HCT116 (cell line): Measurements from ENCODE around the gene GRB10. TPM values are rescaled to one million over a fixed set of nuclear protein-coding genes. Genes with fewer than 3 reads are reported as not detected.

Source experiments
- ATAC-seq: fragments of 200-7000 bp; cut with Tn5 transposase; 2 replicates; pipeline ENCODE4 v1.9.1; 2020; ENCODE audit warnings: mild to moderate bottlenecking, moderate library complexity
- BruUV-seq: library from RNA; stranded (reverse); fragments of 400-500 nt; replicated peaks from 2 replicates; lab custom pipeline; 2021; lab: Mats Ljungman, UMichigan
- CTCF ChIA-PET: fragments of 300-600 bp; sonication (Branson Sonifier 250); formaldehyde crosslinking; loops from one replicate; lab custom pipeline; 2021; ENCODE audit warnings: antibody characterized with exemption; lab: Charles Lee
- POLR2A ChIA-PET: fragments of 300-600, 350-600 bp; sonication (Branson Sonifier 250); formaldehyde crosslinking; loops from one replicate; lab custom pipeline; 2021; ENCODE audit warnings: antibody characterized with exemption; lab: Charles Lee
- RAD21 ChIA-PET, 2 experiments: fragments of 300-600 bp; sonication (Branson Sonifier 250); formaldehyde crosslinking; loops; one replicate each; lab custom pipeline; 2023; ENCODE audit warnings: low total read pairs in 2 of 2; ENCODE audit not compliant: uncharacterized antibody in 2 of 2, unreplicated experiment in 2 of 2, low non-redundant PET in 1 of 2; lab: Charles Lee
- DNase-seq: peaks from one replicate; pipeline ENCODE4 v3.0.0-alpha.2; 2010; ENCODE audit warnings: low read depth, low spot score
- H2AFZ ChIP-seq: fragments of 200-600 bp; shearing (Covaris generic), sonication (generic); 2 replicates; pipeline ENCODE4 v1.6.1; 2017; ENCODE audit warnings: low read depth, mixed run types, mixed read lengths, antibody characterized with exemption, low read length; ENCODE audit not compliant: poor library complexity, severe bottlenecking
- H3K27ac ChIP-seq: 2 replicates; pipeline ENCODE4 v1.5.1; 2012; ENCODE audit warnings: low read depth, low read length
- H3K27me3 ChIP-seq: fragments of 200-600 bp; sonication (generic); 2 replicates; pipeline ENCODE4 v1.6.1; 2016; ENCODE audit warnings: mixed run types, low read length, mixed read lengths; ENCODE audit not compliant: insufficient read depth
- H3K36me3 ChIP-seq, 2 experiments: fragments of 200-500 bp in 1 of 2; fragments of 200-600 bp in 1 of 2; sonication (Bioruptor generic) in 1 of 2; sonication (generic) in 1 of 2; 2 replicates each; pipeline versions ENCODE4 v1.5.1 to v1.6.1; 2014 to 2016; ENCODE audit warnings: low read length in 2 of 2, inconsistent platforms in 1 of 2, mixed read lengths in 1 of 2, mixed run types in 1 of 2; ENCODE audit not compliant: insufficient read depth in 2 of 2, control insufficient read depth in 1 of 2
- H3K4me1 ChIP-seq, 2 experiments: fragments of 200-600 bp in 1 of 2; sonication (generic) in 1 of 2; 2 replicates each; pipeline versions ENCODE4 v1.5.1 to v1.6.1; 2012 to 2017; ENCODE audit warnings: low read length in 2 of 2, inconsistent platforms in 1 of 2, mild to moderate bottlenecking in 1 of 2, mixed read lengths in 1 of 2, mixed run types in 1 of 2, moderate library complexity in 1 of 2; ENCODE audit not compliant: insufficient read depth in 2 of 2, control insufficient read depth in 1 of 2
- H3K4me2 ChIP-seq: fragments of 200-600 bp; sonication (generic); 2 replicates; pipeline ENCODE4 v1.6.1; 2017; ENCODE audit warnings: mixed run types, low read length, mixed read lengths
- H3K4me3 ChIP-seq, 2 experiments: fragments of 200-600 bp in 1 of 2; sonication (generic) in 1 of 2; replicated peaks in 1 of 2; 2 replicates each; pipeline ENCODE4 v1.5.1; 2011 to 2016; ENCODE audit warnings: low read length in 2 of 2, control low read depth in 1 of 2, low read depth in 1 of 2, mild to moderate bottlenecking in 1 of 2, mixed read lengths in 1 of 2, mixed run types in 1 of 2
- H3K79me2 ChIP-seq: fragments of 200-600 bp; sonication (generic); 2 replicates; pipeline ENCODE4 v1.6.1; 2017; ENCODE audit warnings: mild to moderate bottlenecking, mixed run types, low read length, moderate library complexity, mixed read lengths; ENCODE audit not compliant: insufficient read depth
- H3K9ac ChIP-seq: fragments of 200-600 bp; sonication (generic); 2 replicates; pipeline ENCODE4 v1.6.1; 2016; ENCODE audit warnings: low read length, mixed read lengths
- H3K9me2 ChIP-seq: fragments of 200-600 bp; sonication (generic), shearing (Covaris generic); 2 replicates; pipeline ENCODE4 v1.6.1; 2017; ENCODE audit warnings: mixed run types, mild to moderate bottlenecking, moderate library complexity; ENCODE audit not compliant: insufficient read depth
- H3K9me3 ChIP-seq, 2 experiments: fragments of 200-500 bp in 1 of 2; fragments of 200-600 bp in 1 of 2; sonication (Bioruptor generic) in 1 of 2; sonication (generic) in 1 of 2; 2 replicates each; pipeline ENCODE4 v1.6.1; 2014 to 2017; ENCODE audit warnings: low read length in 2 of 2, mixed read lengths in 2 of 2, inconsistent platforms in 1 of 2, low read depth in 1 of 2, mild to moderate bottlenecking in 1 of 2, mixed run types in 1 of 2, moderate library complexity in 1 of 2; ENCODE audit not compliant: control insufficient read depth in 1 of 2, insufficient read depth in 1 of 2
- H4K20me1 ChIP-seq: fragments of 200-600 bp; sonication (generic), shearing (Covaris generic); 2 replicates; pipeline ENCODE4 v1.6.1; 2017; ENCODE audit warnings: mixed run types, mild to moderate bottlenecking, moderate library complexity; ENCODE audit not compliant: insufficient read depth
- EZH2 ChIP-seq: fragments of 200-600 bp; sonication (generic); IDR thresholded peaks from 2 replicates; pipeline ENCODE4 v1.6.1; 2017; ENCODE audit warnings: antibody characterized with exemption, mixed run types
- RAD21 ChIP-seq: IDR thresholded peaks from 2 replicates; pipeline ENCODE4 v1.6.1; 2012; ENCODE audit warnings: low read depth, mild to moderate bottlenecking
- intact Hi-C: fragments of 100-400 bp; cut with micrococcal nuclease; formaldehyde crosslinking; loops from 2 replicates; pipeline ENCODE4 v1.10.0; 2022
- total RNA-seq: library from RNA; stranded (reverse); gene quantifications from one replicate; pipeline ENCODE4 v1.2.1, GENCODE V29; 2021; ENCODE audit not compliant: unreplicated experiment

The GRB10 gene
- total RNA-seq, 1 experiment from 2014 or later, result 37.3 TPM

- H3K9me2 ChIP-seq, result no peaks in the 10 kb centered on the region
- CTCF ChIA-PET, result no interaction called here
- TF ChIP-seq EZH2, result no peak
- TF ChIP-seq, all 23 proteins: peak for 0
- Histone ChIP-seq H3K79me2 (no peaks in the 10 kb centered on the region), H3K27ac (no peak overlapping the region), H3K4me3 (no peak overlapping the region), H3K36me3 (no peaks in the 10 kb centered on the region), H3K4me1 (peaks cover 7 to 9% of the 10 kb centered on the region in 2 experiments), H3K9me3 (no peaks in the 10 kb centered on the region), H2AFZ (no peak overlapping the region), H3K4me2 (no peak overlapping the region), H4K20me1 (no peaks in the 10 kb centered on the region), H3K27me3 (no peaks in the 10 kb centered on the region), H3K9ac (no peak overlapping the region)
- ATAC-seq (no peak), DNase-seq (no peak)
- intact Hi-C loops, result no loop called here
- POLR2A ChIA-PET, result no interaction called here
- no TSS peak for BruUV-seq
- RAD21 ChIA-PET, result no interaction called here
Measured at GRCh38 chr7:50815138-50815537, 32.4 kb upstream of the GRB10 start.

- no peak for TF ChIP-seq RAD21
Measured at GRCh38 chr7:50814166-50814565, 31.5 kb upstream of the GRB10 start.

More at GRCh38 chr7:50814166-50814565, 31.5 kb upstream of the GRB10 start:
- Histone ChIP-seq H3K9me2 (no peaks in the 10 kb centered on the region), H3K4me1 (peaks cover 7 to 9% of the 10 kb centered on the region in 2 experiments), H3K9me3 (no peaks in the 10 kb centered on the region), H3K27me3 (no peaks in the 10 kb centered on the region), H2AFZ (no peak overlapping the region), H3K36me3 (no peaks in the 10 kb centered on the region), H4K20me1 (no peaks in the 10 kb centered on the region), H3K9ac (no peak overlapping the region), H3K4me2 (no peak overlapping the region), H3K27ac (no peak overlapping the region), H3K4me3 (no peak overlapping the region), H3K79me2 (no peaks in the 10 kb centered on the region)
- ChIA-PET RAD21 (no interaction called here), CTCF (no interaction called here), POLR2A (no interaction called here)
- DNase-seq (no peak), ATAC-seq (no peak)
- intact Hi-C loops, result no loop called here
- BruUV-seq, result no TSS peak
